Ovary (tissue), 9 donors: ENCODE measurements around the gene GABRG3. TPM values are rescaled to one million over a fixed set of nuclear protein-coding genes. Genes with fewer than 3 reads are reported as not detected.

Experiments used
- DNase-seq, 5 donors: peaks; one replicate each; pipeline ENCODE4 v3.0.0-alpha.2; 2019 to 2020
- H3K27ac ChIP-seq, 2 donors: fragments of 200-600 bp; one replicate each; pipeline versions ENCODE4 v1.5.1 to v1.8.0; 2019 to 2022
- H3K27me3 ChIP-seq: fragments of 200-600 bp; one replicate; pipeline ENCODE4 v1.8.0; 2022
- H3K36me3 ChIP-seq: fragments of 200-600 bp; sonication (generic); one replicate; pipeline ENCODE4 v1.5.1; 2019
- H3K4me1 ChIP-seq: one replicate; pipeline ENCODE4 v1.8.1; 2013; ENCODE audit warnings: mild to moderate bottlenecking, moderate library complexity; ENCODE audit not compliant: insufficient read depth
- H3K4me3 ChIP-seq: fragments of 200-600 bp; sonication (generic); one replicate; pipeline ENCODE4 v1.5.1; 2017
- H3K9me3 ChIP-seq, 2 donors: fragments of 200-600 bp in 1 of 2; sonication (generic) in 1 of 2; one replicate each; pipeline versions ENCODE4 v1.5.1 to v1.8.1; 2013 to 2019; ENCODE audit warnings: mild to moderate bottlenecking in 1 of 2, moderate library complexity in 1 of 2
- CTCF ChIP-seq, 3 donors: fragments of 450-650 bp in 2 of 3; fragments of 200-600 bp in 1 of 3; IDR thresholded peaks; one replicate each; pipeline versions ENCODE4 v1.5.1 to v1.8.0; 2016 to 2022; ENCODE audit warnings: antibody characterized with exemption in 3 of 3, mild to moderate bottlenecking in 1 of 3
- EP300 ChIP-seq: sonication (generic); formaldehyde crosslinking; IDR thresholded peaks from one replicate; pipeline ENCODE4 v1.6.1; 2017; ENCODE audit warnings: antibody characterized with exemption
- POLR2A ChIP-seq: fragments of 450-650 bp; IDR thresholded peaks from one replicate; pipeline ENCODE4 v1.6.1; 2017; ENCODE audit warnings: antibody characterized with exemption, mild to moderate bottlenecking, moderate library complexity
- WGBS, 3 donors: extraction: QIAGEN DNeasy Blood & Tissue Kit in 1 of 3; methylation state at CpG; one replicate each; pipeline versions ENCODE4 v1.1.5 to v1.1.7; 2013 to 2017; 5-methylcytosine and 5-hydroxymethylcytosine counted together
- intact Hi-C, 4 donors: fragments of 100-400 bp; cut with DNase I; formaldehyde crosslinking; loops; one replicate each; pipeline versions ENCODE4 v1.11.0 to v1.15.1; 2022 to 2023
- polyA plus RNA-seq, 2 donors: library from polyadenylated mRNA; stranded (reverse); fragments of 200-250 nt in 1 of 2; fragments of 350-450 nt in 1 of 2; fragmentation: Illumina TruSeq in 1 of 2; extraction: RNeasy Lipid Tissue Mini Kit (QIAGEN cat#74804) in 1 of 2; gene quantifications; one replicate each; pipeline ENCODE4 v1.2.3, GENCODE V29; 2013 to 2014
- total RNA-seq, 7 donors: library from RNA; depleted of rRNA in 2 of 7; stranded (reverse); fragments of >200 nt in 2 of 7; fragmentation: NEBNext Ultra II Directional in 3 of 7; extraction: Animal tissue kit (Norgen Biotek cat#: 25700) in 3 of 7; gene quantifications; one replicate each; pipeline versions ENCODE4 v1.1.0 to v1.2.4, GENCODE V29; 2016 to 2023
- donor health status: DM: no; HTN: no; CAD: no; lungs with moderate emphysema.
- donor health status: DM: no; HTN: no; CAD: no.
- donor health status: Bipolar disorder and iron deficiency.
- donor health status: DM: yes; HTN: yes; CAD: no.
- donor health status: DM: no; HTN: no; CAD: no.
- donor health status: DM: yes; HTN: yes; CAD: no.

The GABRG3 gene
- total and polyA plus RNA-seq, 9 donors: 0.01 to 0.18 (median 0.13) TPM; not detected in 6

GRCh38 chr15:27324886-27325615 lies 354.1 kb downstream of the GABRG3 start:
- no peaks in the 10 kb centered on the region for H3K4me1 ChIP-seq
- no peak overlapping the region for H3K27ac ChIP-seq
- H3K36me3 ChIP-seq: no peaks in the 10 kb centered on the region
- intact Hi-C loops: no loop called here
- H3K4me3 ChIP-seq: no peak overlapping the region
- TF ChIP-seq CTCF (IDR thresholded peaks at IDR 0.05): no peak
- TF ChIP-seq POLR2A: no peak
- TF ChIP-seq EP300: no peak
- 71 to 84% (median 79%) methylated on average over 4 of the region's 4 CpGs for whole genome bisulfite sequencing, 3 donors
- no peaks in the 10 kb centered on the region for H3K27me3 ChIP-seq
- no peak for DNase-seq
- H3K9me3 ChIP-seq: no peaks in the 10 kb centered on the region

- no peaks in the 10 kb centered on the region for H3K4me1 ChIP-seq
- intact Hi-C loops: no loop called here
- H3K27ac ChIP-seq: no peak overlapping the region
- no peak overlapping the region for H3K4me3 ChIP-seq
- DNase-seq: no peak
- WGBS, 3 donors: 63 to 75% (median 70%) methylated on average over 8 of the region's 8 CpGs
- H3K9me3 ChIP-seq: no peaks in the 10 kb centered on the region
- H3K27me3 ChIP-seq: no peaks in the 10 kb centered on the region
- no peaks in the 10 kb centered on the region for H3K36me3 ChIP-seq
- TF ChIP-seq CTCF (IDR thresholded peaks at IDR 0.05) (no peak), POLR2A (no peak), EP300 (no peak)
Measured at GRCh38 chr15:27327467-27328025, 356.6 kb downstream of the GABRG3 start.

DNA sequence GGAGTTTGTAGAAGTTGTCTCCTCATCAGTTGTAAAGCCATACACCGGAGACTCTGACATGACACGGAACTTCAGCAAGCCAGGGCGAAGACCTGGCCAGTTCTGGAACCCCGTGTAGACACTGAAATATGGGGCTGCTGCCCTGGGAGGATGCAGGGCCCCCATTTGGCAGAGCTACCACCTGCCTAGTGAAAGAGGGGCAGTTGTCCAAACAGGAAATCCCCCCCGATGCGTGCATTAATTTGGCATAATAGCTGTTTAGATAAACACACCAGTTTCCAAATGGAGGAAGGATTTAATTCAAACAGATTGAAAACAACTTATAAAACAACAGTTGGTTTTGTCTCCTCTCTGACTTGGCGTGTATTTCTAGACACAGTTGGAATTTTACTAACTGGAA lies 357.2 kb downstream of the GABRG3 start:
- Histone ChIP-seq H3K27ac (no peak overlapping the region), H3K4me3 (no peak overlapping the region), H3K27me3 (no peaks in the 10 kb centered on the region), H3K36me3 (no peaks in the 10 kb centered on the region), H3K4me1 (no peaks in the 10 kb centered on the region), H3K9me3 (no peaks in the 10 kb centered on the region)
- WGBS, 3 donors: 26 to 31% (median 27%) methylated on average over 7 of the region's 7 CpGs
- TF ChIP-seq EP300 (no peak), CTCF (IDR thresholded peaks at IDR 0.05) (no peak), POLR2A (no peak)
- intact Hi-C loops: no loop called here
- DNase-seq: no peak

GRCh38 chr15:27328608-27329007 lies 357.6 kb downstream of the GABRG3 start:
- H3K27ac ChIP-seq: no peak overlapping the region
- H3K4me1 ChIP-seq: no peaks in the 10 kb centered on the region
- no peaks in the 10 kb centered on the region for H3K27me3 ChIP-seq
- TF ChIP-seq CTCF (IDR thresholded peaks at IDR 0.05) (no peak), EP300 (no peak), POLR2A (no peak)
- H3K9me3 ChIP-seq: no peaks in the 10 kb centered on the region
- 25 to 53% (median 25%) methylated on average over 13 of the region's 13 CpGs for WGBS, 3 donors
- no peak overlapping the region for H3K4me3 ChIP-seq
- no peaks in the 10 kb centered on the region for H3K36me3 ChIP-seq
- intact Hi-C loops: no loop called here
- no peak for DNase-seq
